ENCODE measurements around the gene HERPUD1. TPM values are rescaled to one million over a fixed set of nuclear protein-coding genes. Genes with fewer than 3 reads are reported as not detected.

The HERPUD1 gene
- total RNA-seq, 1 experiment from 2014 or later: 30.8 TPM

- Mint-ChIP-seq H3K9me3 (no peaks in the 10 kb centered on the region), H3K4me3 (no peak overlapping the region), H3K27ac (no peak overlapping the region), H3K4me1 (peaks cover 39% of the 10 kb centered on the region), H3K36me3 (no peaks in the 10 kb centered on the region), H3K27me3 (ENCODE audit: low read depth) (no peaks in the 10 kb centered on the region; the same call in 1 of the 2 replicates)
- ChIA-PET POLR2A (no interaction called here), CTCF (interaction anchor here (0.9 kb wide), 1 partner anchor 51 kb away, joined by 3 read pairs; no protein-coding TSS in a partner anchor)
- TF ChIP-seq ERG (CRISPR knock-in tag; IDR thresholded peaks at IDR 0.05) (no peak), ARID4B (CRISPR knock-in tag; IDR thresholded peaks at IDR 0.05; ENCODE audit: borderline replicate concordance) (no peak), ZNF219 (CRISPR knock-in tag; IDR thresholded peaks at IDR 0.05; ENCODE audit: borderline replicate concordance) (no peak), MLX (CRISPR knock-in tag; IDR thresholded peaks at IDR 0.05) (no peak), ZNF232 (CRISPR knock-in tag; IDR thresholded peaks at IDR 0.05) (no peak), ATF1 (CRISPR knock-in tag; IDR thresholded peaks at IDR 0.05) (no peak), ZNF671 (CRISPR knock-in tag; IDR thresholded peaks at IDR 0.05) (no peak), JUN (CRISPR knock-in tag; IDR thresholded peaks at IDR 0.05) (no peak), NR2C2 (CRISPR knock-in tag; IDR thresholded peaks at IDR 0.05) (no peak), PREB (CRISPR knock-in tag; IDR thresholded peaks at IDR 0.05; ENCODE audit: borderline replicate concordance) (no peak), SP1 (CRISPR knock-in tag; conservative IDR thresholded peaks at IDR 0.05) (no peak), FOXJ3 (CRISPR knock-in tag; IDR thresholded peaks at IDR 0.05; ENCODE audit: borderline replicate concordance) (no peak), ZNF512 (CRISPR knock-in tag; IDR thresholded peaks at IDR 0.05; ENCODE audit: borderline replicate concordance) (no peak), GABPB1 (CRISPR knock-in tag; IDR thresholded peaks at IDR 0.05) (no peak), ATF2 (CRISPR knock-in tag; IDR thresholded peaks at IDR 0.05; ENCODE audit: borderline replicate concordance, low read depth) (no peak), HMGA2 (CRISPR knock-in tag; IDR thresholded peaks at IDR 0.05) (no peak), USF2 (CRISPR knock-in tag; IDR thresholded peaks at IDR 0.05) (no peak), ZMAT4 (CRISPR knock-in tag; IDR thresholded peaks at IDR 0.05) (no peak), E2F1 (CRISPR knock-in tag; IDR thresholded peaks at IDR 0.05) (no peak)
- ATAC-seq (no peak), DNase-seq (ENCODE audit: low spot score) (no peak)
Measured at GRCh38 chr16:56912746-56913708, 18.9 kb upstream of the HERPUD1 start.

All from WTC11 (cell line).